Measurements from ENCODE around the gene S1PR4. TPM values are rescaled to one million over a fixed set of nuclear protein-coding genes. Genes with fewer than 3 reads are reported as not detected.
A peak's percentile ranks its signal among the peaks of the same experiment; 100 is the strongest.

The S1PR4 gene
- total and polyA plus RNA-seq, 9 of the 15 experiments (the other 6 are each of a cell fraction or from before 2014, with no cell fraction given), result 0.27 TPM; not detected in 8

DNA sequence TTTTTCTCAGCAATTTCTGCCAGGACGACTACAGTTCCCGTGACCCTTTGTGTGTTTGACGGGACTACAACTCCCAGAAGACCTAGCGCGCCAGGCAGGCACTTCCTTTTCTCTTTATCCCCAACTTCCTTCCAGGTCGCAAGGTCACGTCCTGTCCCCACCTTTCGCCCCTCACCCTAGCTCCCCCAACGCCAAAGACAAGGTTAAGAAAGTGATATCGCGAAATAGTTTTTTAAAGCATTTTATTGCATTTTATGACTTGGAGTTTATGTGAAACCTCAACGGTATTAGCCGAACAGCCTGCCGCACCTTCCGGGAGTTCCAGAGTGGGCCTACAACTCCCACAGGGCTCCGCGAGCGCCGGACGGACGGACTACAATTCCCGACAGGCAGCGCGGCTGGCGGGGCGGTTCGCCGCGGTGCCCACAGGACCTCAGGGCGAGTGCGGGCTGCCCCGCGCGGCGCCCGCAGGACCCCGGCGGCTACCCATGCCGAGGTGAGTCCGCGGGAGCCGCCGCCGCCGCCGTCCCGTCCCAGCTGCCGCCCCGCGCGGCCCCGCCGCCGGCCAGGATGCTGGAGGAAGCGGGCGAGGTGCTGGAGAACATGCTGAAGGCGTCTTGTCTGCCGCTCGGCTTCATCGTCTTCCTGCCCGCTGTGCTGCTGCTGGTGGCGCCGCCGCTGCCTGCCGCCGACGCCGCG lies 7.0 kb downstream of the S1PR4 start, which contains the start of gene NCLN (continued):
- TF ChIP-seq SAP30 (IDR thresholded peaks at IDR 0.05; ENCODE audit: borderline replicate concordance, insufficient read depth, low read depth, low read length, poor library complexity, severe bottlenecking) (no peak), HNRNPUL1 (IDR thresholded peaks at IDR 0.05; ENCODE audit: low read length) (no peak), SMARCA4 (IDR thresholded peaks at IDR 0.05) (no peak), ZNF212 (CRISPR knock-in tag; IDR thresholded peaks at IDR 0.05) (no peak), MCM5 (IDR thresholded peaks at IDR 0.05; ENCODE audit: low read depth) (no peak), BMI1 (IDR thresholded peaks at IDR 0.05; ENCODE audit: low read length) (no peak), TEAD2 (tag; IDR thresholded peaks at IDR 0.05) (no peak), SOX6 (IDR thresholded peaks at IDR 0.05) (no peak), CXXC5 (CRISPR knock-in tag; IDR thresholded peaks at IDR 0.05) (peak; percentile 71)
- TF ChIP-seq, protein P1, sequence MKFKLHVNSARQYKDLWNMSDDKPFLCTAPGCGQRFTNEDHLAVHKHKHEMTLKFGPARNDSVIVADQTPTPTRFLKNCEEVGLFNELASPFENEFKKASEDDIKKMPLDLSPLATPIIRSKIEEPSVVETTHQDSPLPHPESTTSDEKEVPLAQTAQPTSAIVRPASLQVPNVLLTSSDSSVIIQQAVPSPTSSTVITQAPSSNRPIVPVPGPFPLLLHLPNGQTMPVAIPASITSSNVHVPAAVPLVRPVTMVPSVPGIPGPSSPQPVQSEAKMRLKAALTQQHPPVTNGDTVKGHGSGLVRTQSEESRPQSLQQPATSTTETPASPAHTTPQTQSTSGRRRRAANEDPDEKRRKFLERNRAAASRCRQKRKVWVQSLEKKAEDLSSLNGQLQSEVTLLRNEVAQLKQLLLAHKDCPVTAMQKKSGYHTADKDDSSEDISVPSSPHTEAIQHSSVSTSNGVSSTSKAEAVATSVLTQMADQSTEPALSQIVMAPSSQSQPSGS (CRISPR knock-in tag; IDR thresholded peaks at IDR 0.05), result no peak
- TF ChIP-seq, protein P2, sequence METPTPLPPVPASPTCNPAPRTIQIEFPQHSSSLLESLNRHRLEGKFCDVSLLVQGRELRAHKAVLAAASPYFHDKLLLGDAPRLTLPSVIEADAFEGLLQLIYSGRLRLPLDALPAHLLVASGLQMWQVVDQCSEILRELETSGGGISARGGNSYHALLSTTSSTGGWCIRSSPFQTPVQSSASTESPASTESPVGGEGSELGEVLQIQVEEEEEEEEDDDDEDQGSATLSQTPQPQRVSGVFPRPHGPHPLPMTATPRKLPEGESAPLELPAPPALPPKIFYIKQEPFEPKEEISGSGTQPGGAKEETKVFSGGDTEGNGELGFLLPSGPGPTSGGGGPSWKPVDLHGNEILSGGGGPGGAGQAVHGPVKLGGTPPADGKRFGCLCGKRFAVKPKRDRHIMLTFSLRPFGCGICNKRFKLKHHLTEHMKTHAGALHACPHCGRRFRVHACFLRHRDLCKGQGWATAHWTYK (CRISPR knock-in tag; IDR thresholded peaks at IDR 0.05), result no peak
- TF ChIP-seq, protein P3, sequence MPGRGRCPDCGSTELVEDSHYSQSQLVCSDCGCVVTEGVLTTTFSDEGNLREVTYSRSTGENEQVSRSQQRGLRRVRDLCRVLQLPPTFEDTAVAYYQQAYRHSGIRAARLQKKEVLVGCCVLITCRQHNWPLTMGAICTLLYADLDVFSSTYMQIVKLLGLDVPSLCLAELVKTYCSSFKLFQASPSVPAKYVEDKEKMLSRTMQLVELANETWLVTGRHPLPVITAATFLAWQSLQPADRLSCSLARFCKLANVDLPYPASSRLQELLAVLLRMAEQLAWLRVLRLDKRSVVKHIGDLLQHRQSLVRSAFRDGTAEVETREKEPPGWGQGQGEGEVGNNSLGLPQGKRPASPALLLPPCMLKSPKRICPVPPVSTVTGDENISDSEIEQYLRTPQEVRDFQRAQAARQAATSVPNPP (IDR thresholded peaks at IDR 0.05; ENCODE audit: borderline replicate concordance, insufficient read depth, insufficient read length), result no peak
- TF ChIP-seq, protein P4, sequence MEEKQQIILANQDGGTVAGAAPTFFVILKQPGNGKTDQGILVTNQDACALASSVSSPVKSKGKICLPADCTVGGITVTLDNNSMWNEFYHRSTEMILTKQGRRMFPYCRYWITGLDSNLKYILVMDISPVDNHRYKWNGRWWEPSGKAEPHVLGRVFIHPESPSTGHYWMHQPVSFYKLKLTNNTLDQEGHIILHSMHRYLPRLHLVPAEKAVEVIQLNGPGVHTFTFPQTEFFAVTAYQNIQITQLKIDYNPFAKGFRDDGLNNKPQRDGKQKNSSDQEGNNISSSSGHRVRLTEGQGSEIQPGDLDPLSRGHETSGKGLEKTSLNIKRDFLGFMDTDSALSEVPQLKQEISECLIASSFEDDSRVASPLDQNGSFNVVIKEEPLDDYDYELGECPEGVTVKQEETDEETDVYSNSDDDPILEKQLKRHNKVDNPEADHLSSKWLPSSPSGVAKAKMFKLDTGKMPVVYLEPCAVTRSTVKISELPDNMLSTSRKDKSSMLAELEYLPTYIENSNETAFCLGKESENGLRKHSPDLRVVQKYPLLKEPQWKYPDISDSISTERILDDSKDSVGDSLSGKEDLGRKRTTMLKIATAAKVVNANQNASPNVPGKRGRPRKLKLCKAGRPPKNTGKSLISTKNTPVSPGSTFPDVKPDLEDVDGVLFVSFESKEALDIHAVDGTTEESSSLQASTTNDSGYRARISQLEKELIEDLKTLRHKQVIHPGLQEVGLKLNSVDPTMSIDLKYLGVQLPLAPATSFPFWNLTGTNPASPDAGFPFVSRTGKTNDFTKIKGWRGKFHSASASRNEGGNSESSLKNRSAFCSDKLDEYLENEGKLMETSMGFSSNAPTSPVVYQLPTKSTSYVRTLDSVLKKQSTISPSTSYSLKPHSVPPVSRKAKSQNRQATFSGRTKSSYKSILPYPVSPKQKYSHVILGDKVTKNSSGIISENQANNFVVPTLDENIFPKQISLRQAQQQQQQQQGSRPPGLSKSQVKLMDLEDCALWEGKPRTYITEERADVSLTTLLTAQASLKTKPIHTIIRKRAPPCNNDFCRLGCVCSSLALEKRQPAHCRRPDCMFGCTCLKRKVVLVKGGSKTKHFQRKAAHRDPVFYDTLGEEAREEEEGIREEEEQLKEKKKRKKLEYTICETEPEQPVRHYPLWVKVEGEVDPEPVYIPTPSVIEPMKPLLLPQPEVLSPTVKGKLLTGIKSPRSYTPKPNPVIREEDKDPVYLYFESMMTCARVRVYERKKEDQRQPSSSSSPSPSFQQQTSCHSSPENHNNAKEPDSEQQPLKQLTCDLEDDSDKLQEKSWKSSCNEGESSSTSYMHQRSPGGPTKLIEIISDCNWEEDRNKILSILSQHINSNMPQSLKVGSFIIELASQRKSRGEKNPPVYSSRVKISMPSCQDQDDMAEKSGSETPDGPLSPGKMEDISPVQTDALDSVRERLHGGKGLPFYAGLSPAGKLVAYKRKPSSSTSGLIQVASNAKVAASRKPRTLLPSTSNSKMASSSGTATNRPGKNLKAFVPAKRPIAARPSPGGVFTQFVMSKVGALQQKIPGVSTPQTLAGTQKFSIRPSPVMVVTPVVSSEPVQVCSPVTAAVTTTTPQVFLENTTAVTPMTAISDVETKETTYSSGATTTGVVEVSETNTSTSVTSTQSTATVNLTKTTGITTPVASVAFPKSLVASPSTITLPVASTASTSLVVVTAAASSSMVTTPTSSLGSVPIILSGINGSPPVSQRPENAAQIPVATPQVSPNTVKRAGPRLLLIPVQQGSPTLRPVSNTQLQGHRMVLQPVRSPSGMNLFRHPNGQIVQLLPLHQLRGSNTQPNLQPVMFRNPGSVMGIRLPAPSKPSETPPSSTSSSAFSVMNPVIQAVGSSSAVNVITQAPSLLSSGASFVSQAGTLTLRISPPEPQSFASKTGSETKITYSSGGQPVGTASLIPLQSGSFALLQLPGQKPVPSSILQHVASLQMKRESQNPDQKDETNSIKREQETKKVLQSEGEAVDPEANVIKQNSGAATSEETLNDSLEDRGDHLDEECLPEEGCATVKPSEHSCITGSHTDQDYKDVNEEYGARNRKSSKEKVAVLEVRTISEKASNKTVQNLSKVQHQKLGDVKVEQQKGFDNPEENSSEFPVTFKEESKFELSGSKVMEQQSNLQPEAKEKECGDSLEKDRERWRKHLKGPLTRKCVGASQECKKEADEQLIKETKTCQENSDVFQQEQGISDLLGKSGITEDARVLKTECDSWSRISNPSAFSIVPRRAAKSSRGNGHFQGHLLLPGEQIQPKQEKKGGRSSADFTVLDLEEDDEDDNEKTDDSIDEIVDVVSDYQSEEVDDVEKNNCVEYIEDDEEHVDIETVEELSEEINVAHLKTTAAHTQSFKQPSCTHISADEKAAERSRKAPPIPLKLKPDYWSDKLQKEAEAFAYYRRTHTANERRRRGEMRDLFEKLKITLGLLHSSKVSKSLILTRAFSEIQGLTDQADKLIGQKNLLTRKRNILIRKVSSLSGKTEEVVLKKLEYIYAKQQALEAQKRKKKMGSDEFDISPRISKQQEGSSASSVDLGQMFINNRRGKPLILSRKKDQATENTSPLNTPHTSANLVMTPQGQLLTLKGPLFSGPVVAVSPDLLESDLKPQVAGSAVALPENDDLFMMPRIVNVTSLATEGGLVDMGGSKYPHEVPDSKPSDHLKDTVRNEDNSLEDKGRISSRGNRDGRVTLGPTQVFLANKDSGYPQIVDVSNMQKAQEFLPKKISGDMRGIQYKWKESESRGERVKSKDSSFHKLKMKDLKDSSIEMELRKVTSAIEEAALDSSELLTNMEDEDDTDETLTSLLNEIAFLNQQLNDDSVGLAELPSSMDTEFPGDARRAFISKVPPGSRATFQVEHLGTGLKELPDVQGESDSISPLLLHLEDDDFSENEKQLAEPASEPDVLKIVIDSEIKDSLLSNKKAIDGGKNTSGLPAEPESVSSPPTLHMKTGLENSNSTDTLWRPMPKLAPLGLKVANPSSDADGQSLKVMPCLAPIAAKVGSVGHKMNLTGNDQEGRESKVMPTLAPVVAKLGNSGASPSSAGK (IDR thresholded peaks at IDR 0.05), result no peak

All from K562 (cell line).